ENCODE results near the gene STX3. TPM values are rescaled to one million over a fixed set of nuclear protein-coding genes. Genes with fewer than 3 reads are reported as not detected.
"Not testable (repeated sequence)": the region's sequence is repeated elsewhere in the genome, so short reads cannot be mapped to it uniquely, and the experiment has no call there.

The STX3 gene
- total RNA-seq, 1 experiment from 2014 or later, result 12.1 TPM

DNA sequence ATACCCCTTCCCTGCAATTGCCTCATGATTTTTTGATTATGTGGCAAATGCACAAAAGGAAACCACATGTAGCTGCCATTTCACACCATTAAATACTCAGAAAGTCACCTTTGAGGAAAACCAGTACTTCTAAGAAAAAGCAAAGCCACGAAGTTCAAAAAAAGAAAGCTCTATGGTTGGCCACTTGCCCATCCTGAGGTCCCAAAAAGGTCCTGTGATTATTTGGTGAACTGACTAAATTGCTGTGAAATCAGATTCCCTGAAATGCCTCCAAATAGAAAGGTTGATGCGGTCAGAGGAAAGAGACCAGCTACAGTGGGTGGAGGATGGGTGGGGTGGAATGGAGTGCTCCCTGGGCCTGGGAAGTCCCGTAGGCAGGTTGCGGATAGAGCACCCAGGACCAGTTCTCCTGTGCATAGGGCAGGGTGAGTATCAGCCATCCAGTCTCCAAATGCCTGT is 28.5 kb downstream of the STX3 start:
- TF ChIP-seq, protein P1, sequence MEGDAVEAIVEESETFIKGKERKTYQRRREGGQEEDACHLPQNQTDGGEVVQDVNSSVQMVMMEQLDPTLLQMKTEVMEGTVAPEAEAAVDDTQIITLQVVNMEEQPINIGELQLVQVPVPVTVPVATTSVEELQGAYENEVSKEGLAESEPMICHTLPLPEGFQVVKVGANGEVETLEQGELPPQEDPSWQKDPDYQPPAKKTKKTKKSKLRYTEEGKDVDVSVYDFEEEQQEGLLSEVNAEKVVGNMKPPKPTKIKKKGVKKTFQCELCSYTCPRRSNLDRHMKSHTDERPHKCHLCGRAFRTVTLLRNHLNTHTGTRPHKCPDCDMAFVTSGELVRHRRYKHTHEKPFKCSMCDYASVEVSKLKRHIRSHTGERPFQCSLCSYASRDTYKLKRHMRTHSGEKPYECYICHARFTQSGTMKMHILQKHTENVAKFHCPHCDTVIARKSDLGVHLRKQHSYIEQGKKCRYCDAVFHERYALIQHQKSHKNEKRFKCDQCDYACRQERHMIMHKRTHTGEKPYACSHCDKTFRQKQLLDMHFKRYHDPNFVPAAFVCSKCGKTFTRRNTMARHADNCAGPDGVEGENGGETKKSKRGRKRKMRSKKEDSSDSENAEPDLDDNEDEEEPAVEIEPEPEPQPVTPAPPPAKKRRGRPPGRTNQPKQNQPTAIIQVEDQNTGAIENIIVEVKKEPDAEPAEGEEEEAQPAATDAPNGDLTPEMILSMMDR (IDR thresholded peaks at IDR 0.05; ENCODE audit: unreplicated experiment), result no peak
- ChIA-PET POLR2A (interaction anchor here (1.8 kb wide), 1 partner anchor 27 kb away, joined by 4 read pairs; no protein-coding TSS in a partner anchor), CTCF (interaction anchor here (0.6 to 1.2 kb wide), 2 partner anchors 18 to 28 kb away, joined by 3 to 4 read pairs; no protein-coding TSS in a partner anchor)
- no peaks in the 10 kb centered on the region for H3K9me3 Mint-ChIP-seq (ENCODE audit: unreplicated experiment)
- H3K27me3 Mint-ChIP-seq (ENCODE audit: insufficient read depth, unreplicated experiment), result no peaks in the 10 kb centered on the region
- H3K4me1 Mint-ChIP-seq (ENCODE audit: insufficient read depth, unreplicated experiment), result peaks cover 14% of the 10 kb centered on the region
- H3K36me3 Mint-ChIP-seq (ENCODE audit: insufficient read depth, unreplicated experiment), result peaks cover 39% of the 10 kb centered on the region
- no peak for DNase-seq (ENCODE audit: unreplicated experiment)
- intact Hi-C loops (cut with micrococcal nuclease), result no loop called here
- no peak overlapping the region for H3K27ac Mint-ChIP-seq (ENCODE audit: low read depth, unreplicated experiment)
- no peak overlapping the region for H3K4me3 Mint-ChIP-seq (ENCODE audit: unreplicated experiment)
- BruUV-seq (replicated peaks), result no TSS peak

DNA sequence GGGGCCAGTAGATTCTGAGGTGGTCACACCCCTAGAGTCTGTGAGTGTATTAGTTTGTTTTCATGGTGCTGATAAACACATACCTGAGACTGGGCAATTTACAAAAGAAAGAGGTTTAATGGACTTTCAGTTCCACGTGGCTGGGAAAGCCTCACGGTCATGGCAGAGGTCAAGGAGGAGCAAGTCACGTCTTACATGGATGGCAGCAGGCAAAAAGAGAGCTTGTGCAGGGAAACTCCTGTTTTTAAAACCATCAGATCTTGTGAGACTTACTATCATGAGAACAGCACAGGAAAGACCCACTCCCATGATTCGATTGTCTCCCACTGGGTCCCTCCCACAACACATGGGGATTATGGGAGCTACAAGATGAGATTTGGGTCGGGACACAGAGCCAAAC is 29.3 kb downstream of the STX3 start:
- ChIA-PET CTCF (interaction anchor here (0.6 to 6.9 kb wide), 4 partner anchors 12 to 30 kb away, joined by 3 to 47 read pairs (median 8); partner anchors contain the start of gene STX3), POLR2A (interaction anchor here (0.6 to 5.8 kb wide), 3 partner anchors 13 to 29 kb away, joined by 3 to 40 read pairs (median 4); partner anchors contain the start of gene STX3)
- DNase-seq (ENCODE audit: unreplicated experiment); H3K9me3 Mint-ChIP-seq (ENCODE audit: unreplicated experiment); H3K4me3 Mint-ChIP-seq (ENCODE audit: unreplicated experiment); H3K27me3 Mint-ChIP-seq (ENCODE audit: insufficient read depth, unreplicated experiment); H3K27ac Mint-ChIP-seq (ENCODE audit: low read depth, unreplicated experiment); BruUV-seq (replicated peaks); intact Hi-C loops (cut with micrococcal nuclease): not testable (repeated sequence)
- Mint-ChIP-seq H3K36me3 (ENCODE audit: insufficient read depth, unreplicated experiment) (peaks cover 46% of the 10 kb centered on the region), H3K4me1 (ENCODE audit: insufficient read depth, unreplicated experiment) (peaks cover 14% of the 10 kb centered on the region)

DNA sequence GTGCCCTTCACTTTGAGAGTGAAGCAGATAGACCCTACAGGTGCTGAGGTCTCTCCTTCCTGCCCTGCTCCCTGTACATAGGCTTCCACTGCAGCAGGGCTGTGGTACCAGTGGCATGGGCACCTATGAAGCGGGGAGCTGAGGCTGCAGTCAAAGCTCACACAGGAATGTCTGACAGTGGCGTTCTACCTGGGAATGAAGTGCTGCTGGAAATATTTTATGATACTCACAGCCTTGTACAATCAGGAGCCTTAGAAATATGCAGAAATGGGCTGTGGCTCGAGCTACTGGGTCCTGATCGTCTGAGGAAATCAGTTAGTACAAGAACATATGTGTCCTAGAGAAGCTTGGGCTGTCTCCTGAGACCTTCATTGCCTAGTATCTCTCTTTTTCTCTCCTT is 30.6 kb downstream of the STX3 start:
- TF ChIP-seq, protein P1 (IDR thresholded peaks at IDR 0.05; ENCODE audit: unreplicated experiment), result no peak
- ChIA-PET POLR2A (interaction anchor here (1.9 to 5.8 kb wide), 2 partner anchors 10 to 30 kb away, joined by 8 to 40 read pairs; partner anchors contain the start of gene STX3), CTCF (interaction anchor here (0.6 to 6.9 kb wide), 8 partner anchors 9 to 385 kb away, joined by 3 to 47 read pairs (median 4); partner anchors contain the start of genes MRPL16 and STX3)
- Mint-ChIP-seq H3K36me3 (ENCODE audit: insufficient read depth, unreplicated experiment) (peaks cover 47% of the 10 kb centered on the region), H3K4me3 (ENCODE audit: unreplicated experiment) (no peak overlapping the region), H3K27ac (ENCODE audit: low read depth, unreplicated experiment) (no peak overlapping the region), H3K9me3 (ENCODE audit: unreplicated experiment) (no peaks in the 10 kb centered on the region), H3K4me1 (ENCODE audit: insufficient read depth, unreplicated experiment) (peaks cover 14% of the 10 kb centered on the region), H3K27me3 (ENCODE audit: insufficient read depth, unreplicated experiment) (no peaks in the 10 kb centered on the region)
- no TSS peak for BruUV-seq (replicated peaks)
- no peak for DNase-seq (ENCODE audit: unreplicated experiment)
- intact Hi-C loops (cut with micrococcal nuclease), result no loop called here

DNA sequence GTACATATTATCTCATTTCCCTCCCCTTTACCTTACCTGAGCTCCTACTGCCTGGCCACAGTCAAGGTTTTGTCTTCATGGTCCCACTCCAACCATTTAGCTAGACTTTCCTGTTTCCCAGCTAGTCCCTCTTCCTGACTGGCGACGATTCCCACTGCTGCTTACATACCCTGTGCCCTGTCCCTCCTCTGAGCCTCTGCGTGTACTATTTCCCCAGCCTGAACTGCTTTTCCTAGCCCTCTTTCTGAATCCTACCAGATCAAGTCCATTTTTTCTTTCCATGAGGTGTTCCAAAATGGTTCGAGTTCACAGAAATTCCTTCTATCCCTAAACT is 32.0 kb downstream of the STX3 start:
- CTCF ChIA-PET, result interaction anchor here (0.6 to 6.9 kb wide), 9 partner anchors 9 to 503 kb away, joined by 3 to 47 read pairs (median 4); partner anchors contain the start of genes MRPL16 and STX3
- Mint-ChIP-seq H3K4me3 (ENCODE audit: unreplicated experiment) (no peak overlapping the region), H3K36me3 (ENCODE audit: insufficient read depth, unreplicated experiment) (peaks cover 51% of the 10 kb centered on the region), H3K9me3 (ENCODE audit: unreplicated experiment) (no peaks in the 10 kb centered on the region), H3K27ac (ENCODE audit: low read depth, unreplicated experiment) (no peak overlapping the region), H3K4me1 (ENCODE audit: insufficient read depth, unreplicated experiment) (peaks cover 14% of the 10 kb centered on the region), H3K27me3 (ENCODE audit: insufficient read depth, unreplicated experiment) (no peaks in the 10 kb centered on the region)
- DNase-seq (ENCODE audit: unreplicated experiment), result no peak
- POLR2A ChIA-PET, result interaction anchor here (1.0 to 5.8 kb wide), 8 partner anchors 9 to 118 kb away, joined by 3 to 40 read pairs (median 8); partner anchors contain the start of genes MRPL16, PATL1 and STX3
- TF ChIP-seq, protein P1 (IDR thresholded peaks at IDR 0.05; ENCODE audit: unreplicated experiment), result no peak
- BruUV-seq (replicated peaks), result no TSS peak
- intact Hi-C loops (cut with micrococcal nuclease), result no loop called here
